NCI-H774 (cell line): Measurements from ENCODE around the gene ALG1.
"Not testable (repeated sequence)": the region's sequence is repeated elsewhere in the genome, so short reads cannot be mapped to it uniquely, and the experiment has no call there.

Experiments
- DNase-seq: peaks from one replicate; lab custom pipeline; 2025; lab: John Stamatoyannopoulos, UW

ALG1 gene

GRCh38 chr16:5073279-5073629 lies 1.6 kb downstream of the ALG1 start:
- no peak for DNase-seq

- DNase-seq: not testable (repeated sequence)
These were observed 2.1 kb downstream of the ALG1 start for GRCh38 chr16:5073771-5074170.

- no peak for DNase-seq
These were observed 4.0 kb downstream of the ALG1 start for GRCh38 chr16:5075637-5076036.

GRCh38 chr16:5077304-5077703 lies 5.7 kb downstream of the ALG1 start:
- DNase-seq: no peak

GRCh38 chr16:5078626-5079025 lies 7.0 kb downstream of the ALG1 start:
- DNase-seq: no peak

- DNase-seq: not testable (repeated sequence)
These were observed 8.8 kb downstream of the ALG1 start for GRCh38 chr16:5080461-5080860.

GRCh38 chr16:5080996-5081395 lies 9.4 kb downstream of the ALG1 start:
- not testable (repeated sequence) for DNase-seq

GRCh38 chr16:5083646-5084045 lies 12.0 kb downstream of the ALG1 start:
- not testable (repeated sequence) for DNase-seq

- not testable (repeated sequence) for DNase-seq
These were observed 12.6 kb downstream of the ALG1 start for GRCh38 chr16:5084099-5084731.

- peak; percentile 4 for DNase-seq
These were observed 13.2 kb downstream of the ALG1 start for GRCh38 chr16:5084802-5085201.

- not testable (repeated sequence) for DNase-seq
These were observed 14.1 kb downstream of the ALG1 start for GRCh38 chr16:5085716-5086115.

- DNase-seq: not testable (repeated sequence)
These were observed 16.6 kb downstream of the ALG1 start for GRCh38 chr16:5088086-5088790.

- not testable (repeated sequence) for DNase-seq
These were observed 17.3 kb downstream of the ALG1 start for GRCh38 chr16:5088936-5089335.

GRCh38 chr16:5089911-5090555 lies 18.4 kb downstream of the ALG1 start:
- DNase-seq: not testable (repeated sequence)

- DNase-seq: not testable (repeated sequence)
These were observed 18.9 kb downstream of the ALG1 start for GRCh38 chr16:5090592-5090991.

GRCh38 chr16:5093081-5093480 lies 21.4 kb downstream of the ALG1 start:
- not testable (repeated sequence) for DNase-seq

GRCh38 chr16:5093746-5094145 lies 22.1 kb downstream of the ALG1 start:
- DNase-seq: not testable (repeated sequence)

GRCh38 chr16:5095145-5095830 lies 23.6 kb downstream of the ALG1 start:
- DNase-seq: not testable (repeated sequence)

GRCh38 chr16:5096437-5097060 lies 24.9 kb downstream of the ALG1 start:
- DNase-seq: not testable (repeated sequence)

GRCh38 chr16:5097061-5097469 lies 25.4 kb downstream of the ALG1 start:
- DNase-seq: not testable (repeated sequence)

GRCh38 chr16:5097470-5098220 lies 26.0 kb downstream of the ALG1 start, which contains the start of gene EEF2KMT:
TSS of gene EEF2KMT (minus strand) at chr16:5097795. CDS start at chr16:5097739, 56 bp downstream.
- DNase-seq: peak; percentile 97
